K562 (cell line): ENCODE measurements around the gene PCK1. TPM values are rescaled to one million over a fixed set of nuclear protein-coding genes. Genes with fewer than 3 reads are reported as not detected.
A peak's percentile ranks its signal among the peaks of the same experiment; 100 is the strongest.

ENCODE experiments used
- ATAC-seq: fragments of 200-7000 bp; cut with Tn5 transposase; 3 replicates; pipeline ENCODE4 v1.9.1; 2020; ENCODE audit warnings: moderate library complexity
- BruUV-seq: library from RNA; stranded (reverse); fragments of 400-500 nt; replicated peaks from 2 replicates; lab custom pipeline; 2021; lab: Mats Ljungman, UMichigan
- CTCF ChIA-PET: fragments of 300-600 bp; formaldehyde crosslinking; extraction: SDS; loops from one replicate; lab custom pipeline; 2021; ENCODE audit warnings: low intra/inter-chr PET ratio; lab: Yijun Ruan, JAX
- POLR2A ChIA-PET: fragments of 300-600, 350-650 bp; sonication (Branson Sonifier 250); formaldehyde crosslinking; extraction: SDS; loops from one replicate; lab custom pipeline; 2021; ENCODE audit warnings: antibody characterized with exemption, inconsistent platforms; lab: Yijun Ruan, JAX
- DNase-seq, 4 experiments: peaks; one replicate each; pipeline versions ENCODE4 v3.0.0 to v3.0.0-alpha.2; 2011 to 2018; ENCODE audit warnings: low spot score in 3 of 4, mixed read lengths in 3 of 4; ENCODE audit errors: extremely low read depth in 1 of 4
- FAIRE-seq: peaks from 2 replicates; lab custom pipeline; 2011; peaks lifted over from hg19 to GRCh38; lab: Jason Lieb, UNC
- H2AFZ ChIP-seq: 2 replicates; pipeline ENCODE4 v1.6.0; 2011; ENCODE audit warnings: low read depth, low read length, control low read depth, inconsistent platforms
- H3K27ac ChIP-seq: fragments of 200-600 bp; 3 replicates; pipeline ENCODE4 v1.8.0; 2011; ENCODE audit warnings: low read depth, mild to moderate bottlenecking, control low read depth, inconsistent platforms, low read length, moderate library complexity, mixed read lengths; ENCODE audit errors: extremely low read depth
- H3K27me3 ChIP-seq, 2 experiments: fragments of 300-600 bp in 1 of 2; 2 replicates in 1 of 2; 3 replicates in 1 of 2; pipeline versions ENCODE4 v1.6.0 to v1.8.0; 2011; ENCODE audit warnings: inconsistent platforms in 2 of 2, low read length in 2 of 2, mild to moderate bottlenecking in 1 of 2, mixed read lengths in 1 of 2, moderate library complexity in 1 of 2; ENCODE audit not compliant: control insufficient read depth in 2 of 2, insufficient read depth in 2 of 2
- H3K36me3 ChIP-seq: fragments of 300-600 bp; 3 replicates; pipeline ENCODE4 v1.8.0; 2011; ENCODE audit warnings: mild to moderate bottlenecking, low read length, inconsistent platforms; ENCODE audit not compliant: control insufficient read depth, insufficient read depth
- H3K4me1 ChIP-seq, 2 experiments: fragments of 200-600 bp in 1 of 2; replicated peaks in 1 of 2; 2 replicates in 1 of 2; 3 replicates in 1 of 2; pipeline versions ENCODE4 v1.5.1 to v1.8.0; 2011; ENCODE audit warnings: inconsistent platforms in 2 of 2, low read length in 2 of 2, mild to moderate bottlenecking in 1 of 2, mixed read lengths in 1 of 2, moderate library complexity in 1 of 2; ENCODE audit not compliant: control insufficient read depth in 2 of 2, insufficient read depth in 2 of 2
- H3K4me2 ChIP-seq: 2 replicates; pipeline ENCODE4 v1.6.1; 2011; ENCODE audit warnings: low read length, control low read depth, inconsistent platforms, mixed read lengths; ENCODE audit not compliant: insufficient read depth
- H3K4me3 ChIP-seq: fragments of 200-600 bp; sonication (generic), shearing (Covaris generic); 2 replicates; pipeline ENCODE4 v1.5.1; 2016; ENCODE audit warnings: control low read depth, inconsistent platforms
- H3K79me2 ChIP-seq: fragments of 200-600 bp; 3 replicates; pipeline ENCODE4 v1.8.0; 2011; ENCODE audit warnings: low read length, inconsistent platforms; ENCODE audit not compliant: control insufficient read depth, insufficient read depth
- H3K9ac ChIP-seq, 2 experiments: 2 replicates each; pipeline versions ENCODE4 v1.6.0 to v1.6.1; 2011; ENCODE audit warnings: low read depth in 2 of 2, low read length in 2 of 2, control low read depth in 1 of 2, inconsistent platforms in 1 of 2, mild to moderate bottlenecking in 1 of 2, mixed read lengths in 1 of 2; ENCODE audit not compliant: insufficient read depth in 1 of 2
- H3K9me1 ChIP-seq: one replicate; pipeline ENCODE4 v1.6.0; 2011; ENCODE audit warnings: inconsistent platforms, mild to moderate bottlenecking, low read length, moderate library complexity; ENCODE audit not compliant: control insufficient read depth, insufficient read depth
- H3K9me3 ChIP-seq: replicated peaks from 2 replicates; pipeline ENCODE4 v1.5.1; 2011; ENCODE audit warnings: low read depth, low read length, inconsistent platforms; ENCODE audit not compliant: control insufficient read depth, insufficient read depth
- H4K20me1 ChIP-seq: replicated peaks from 2 replicates; pipeline ENCODE4 v1.6.1; 2011; ENCODE audit warnings: low read length, inconsistent platforms, mixed read lengths; ENCODE audit not compliant: control insufficient read depth, insufficient read depth
- CBX3 ChIP-seq, 2 experiments: IDR thresholded peaks; 1 replicate in 1 of 2; 2 replicates in 1 of 2; pipeline ENCODE4 v1.6.1; 2012; ENCODE audit warnings: inconsistent platforms in 2 of 2, low read length in 2 of 2, borderline replicate concordance in 1 of 2, control low read depth in 1 of 2
- CTCFL ChIP-seq: IDR thresholded peaks from 2 replicates; pipeline ENCODE4 v1.6.1; 2011; ENCODE audit warnings: borderline replicate concordance, low read depth, mild to moderate bottlenecking, moderate library complexity, low read length; ENCODE audit not compliant: insufficient read depth, poor library complexity, severe bottlenecking
- DACH1 ChIP-seq: fragments of 450-650 bp; IDR thresholded peaks from 2 replicates; pipeline ENCODE4 v1.6.1; 2018; ENCODE audit not compliant: partially characterized antibody
- PRPF4 ChIP-seq: fragments of 200-400 bp; formaldehyde crosslinking; IDR thresholded peaks from one replicate; pipeline ENCODE4 v1.6.1; 2017; ENCODE audit warnings: low read length, low read depth, mild to moderate bottlenecking; ENCODE audit not compliant: insufficient read depth, poor library complexity, severe bottlenecking
- RAD21 ChIP-seq, 2 experiments: fragments of 250-450 bp in 1 of 2; fragments of 450-650 bp in 1 of 2; sonication (Bioruptor Pico) in 1 of 2; formaldehyde crosslinking in 1 of 2; IDR thresholded peaks in 1 of 2; conservative IDR thresholded peaks in 1 of 2; 2 replicates each; pipeline versions ENCODE4 v1.4.0 to v1.8.0; 2020 to 2022; ENCODE audit warnings: mild to moderate bottlenecking in 2 of 2, moderate library complexity in 1 of 2
- TAF9B ChIP-seq: fragments of 450-650 bp; IDR thresholded peaks from 2 replicates; pipeline ENCODE4 v1.6.1; 2018; ENCODE audit warnings: mild to moderate bottlenecking; ENCODE audit not compliant: partially characterized antibody
- TFAP4 ChIP-seq: sonication (generic); formaldehyde crosslinking; IDR thresholded peaks from 2 replicates; pipeline ENCODE4 v1.8.0; 2022; ENCODE audit warnings: missing genetic modification reagents, mild to moderate bottlenecking, moderate library complexity, borderline replicate concordance
- ZNF24 ChIP-seq: fragments of 450-650 bp; IDR thresholded peaks from 2 replicates; pipeline ENCODE4 v1.6.1; 2016
- WGBS: fragments of 100-300 bp; shearing (Covaris generic); methylation state at CpG from one replicate; pipeline ENCODE4 v1.1.6; 2016; ENCODE audit warnings: low coverage, mixed read lengths; ENCODE audit not compliant: insufficient coverage; ENCODE audit errors: missing lambda C conversion rate; 5-methylcytosine and 5-hydroxymethylcytosine counted together
- in situ Hi-C: fragments of 300-500 bp; cut with MboI; formaldehyde crosslinking; loops from 4 replicates; pipeline ENCODE4 v1.15.0; 2018; ENCODE audit warnings: inconsistent platforms, mixed read lengths
- intact Hi-C: fragments of 100-400 bp; cut with micrococcal nuclease; formaldehyde crosslinking; loops from 2 replicates; pipeline ENCODE4 v1.14.2; 2022
- polyA plus RNA-seq, 8 experiments: library from polyadenylated mRNA; depleted of rRNA in 4 of 8; stranded (reverse) in 5 of 8; unstranded in 3 of 8; fragments of >200 nt; fragmentation: Nextera tagmentation in 2 of 8; fragmentation: Illumina TruSeq in 1 of 8; extraction: Ambion mirVana in 2 of 8; extraction: Trizol in 1 of 8; gene quantifications; 2 replicates each; pipeline versions ENCODE4 v1.2.1 to v1.2.3, GENCODE V29; 2011 to 2014; ENCODE audit warnings: inconsistent platforms in 1 of 8, missing spikeins in 1 of 8
- total RNA-seq, 7 experiments: library from RNA; depleted of rRNA in 6 of 7; stranded (reverse); fragments of >200 nt in 6 of 7; fragmentation: Illumina TruSeq in 2 of 7; extraction: Trizol in 2 of 7; gene quantifications; 2 replicates each; pipeline versions ENCODE4 v1.2.1 to v1.2.3, GENCODE V29; 2011 to 2021; ENCODE audit warnings: low replicate concordance in 1 of 7
- TF ChIP-seq, protein P1 (sequence below), 3 experiments: IDR thresholded peaks in 2 of 3; conservative IDR thresholded peaks in 1 of 3; 2 replicates each; pipeline ENCODE4 v1.5.1; 2011 to 2012; ENCODE audit warnings: low read length in 3 of 3, mild to moderate bottlenecking in 3 of 3, control low read depth in 2 of 3, improper control_type of control experiment in 1 of 3, inconsistent platforms in 1 of 3, low read depth in 1 of 3, mixed read lengths in 1 of 3, moderate library complexity in 1 of 3; ENCODE audit not compliant: insufficient read depth in 2 of 3

Gene PCK1
- total and polyA plus RNA-seq, 9 of the 15 experiments (the other 6 are each of a cell fraction or from before 2014, with no cell fraction given), result 0.05 to 0.73 (median 0.15) TPM

- WGBS, result 14% methylated on average over 5 of the region's 5 CpGs
- H3K9me1 ChIP-seq, result no peaks in the 10 kb centered on the region
- H4K20me1 ChIP-seq, result no peaks in the 10 kb centered on the region
- DNase-seq (peak; percentile 50 to 74 (median 58)), FAIRE-seq (no peak), ATAC-seq (peak; percentile 89)
- in situ Hi-C loops (no loop called here), intact Hi-C loops (no loop called here)
- ChIA-PET POLR2A (interaction anchor here (0.6 kb wide), 1 partner anchor 160 kb away, joined by 4 read pairs; no protein-coding TSS in a partner anchor), CTCF (no interaction called here)
- H3K9ac ChIP-seq, result no peak overlapping the region
- H3K79me2 ChIP-seq, result no peaks in the 10 kb centered on the region
- peak; percentile 88 for TF ChIP-seq TFAP4
- 0 out of 3 replicates have a peak, but pooled peaks of 1 of the 2 experiments have one; percentile 39 for TF ChIP-seq CBX3 (IDR thresholded peaks at IDR 0.05; ENCODE audit: borderline replicate concordance in 1 of 2, low read length in 2 of 2)
- TF ChIP-seq, protein P1, sequence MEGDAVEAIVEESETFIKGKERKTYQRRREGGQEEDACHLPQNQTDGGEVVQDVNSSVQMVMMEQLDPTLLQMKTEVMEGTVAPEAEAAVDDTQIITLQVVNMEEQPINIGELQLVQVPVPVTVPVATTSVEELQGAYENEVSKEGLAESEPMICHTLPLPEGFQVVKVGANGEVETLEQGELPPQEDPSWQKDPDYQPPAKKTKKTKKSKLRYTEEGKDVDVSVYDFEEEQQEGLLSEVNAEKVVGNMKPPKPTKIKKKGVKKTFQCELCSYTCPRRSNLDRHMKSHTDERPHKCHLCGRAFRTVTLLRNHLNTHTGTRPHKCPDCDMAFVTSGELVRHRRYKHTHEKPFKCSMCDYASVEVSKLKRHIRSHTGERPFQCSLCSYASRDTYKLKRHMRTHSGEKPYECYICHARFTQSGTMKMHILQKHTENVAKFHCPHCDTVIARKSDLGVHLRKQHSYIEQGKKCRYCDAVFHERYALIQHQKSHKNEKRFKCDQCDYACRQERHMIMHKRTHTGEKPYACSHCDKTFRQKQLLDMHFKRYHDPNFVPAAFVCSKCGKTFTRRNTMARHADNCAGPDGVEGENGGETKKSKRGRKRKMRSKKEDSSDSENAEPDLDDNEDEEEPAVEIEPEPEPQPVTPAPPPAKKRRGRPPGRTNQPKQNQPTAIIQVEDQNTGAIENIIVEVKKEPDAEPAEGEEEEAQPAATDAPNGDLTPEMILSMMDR (IDR thresholded peaks at IDR 0.05 in 2 of 3, conservative IDR thresholded peaks at IDR 0.05 in 1 of 3; ENCODE audit: insufficient read depth in 2 of 3, low read depth in 1 of 3, low read length in 3 of 3), result peak; percentile 58 to 78 (median 69)
- TF ChIP-seq ZNF24, result no peak
- peak in 1 of 2 experiments; percentile 20; a peak in 1 of 4 replicates for TF ChIP-seq RAD21 (CRISPR knock-in tag; conservative IDR thresholded peaks at IDR 0.05 in 1 of 2, IDR thresholded peaks at IDR 0.05 in 1 of 2)
- peak; percentile 75 for TF ChIP-seq DACH1
- TF ChIP-seq PRPF4, result no peak
- peak; percentile 33 for TF ChIP-seq CTCFL
- peak; percentile 43 for TF ChIP-seq TAF9B
- peaks cover 15 to 16% of the 10 kb centered on the region in 2 experiments; a peak in 4 of 5 replicates for H3K4me1 ChIP-seq
- peaks cover 13 to 25% of the 10 kb centered on the region in 2 experiments; a peak in 3 of 5 replicates for H3K27me3 ChIP-seq
- no TSS peak for BruUV-seq
- no peak overlapping the region for H3K27ac ChIP-seq
- no peak overlapping the region for H2AFZ ChIP-seq
- H3K36me3 ChIP-seq, result no peaks in the 10 kb centered on the region
- no peak overlapping the region for H3K4me2 ChIP-seq
- no peak overlapping the region for H3K4me3 ChIP-seq
- no peaks in the 10 kb centered on the region for H3K9me3 ChIP-seq
These were observed 13.0 kb downstream of the PCK1 start for GRCh38 chr20:57573894-57574293.
